Measurements from ENCODE around the gene CBX4. TPM values are rescaled to one million over a fixed set of nuclear protein-coding genes. Genes with fewer than 3 reads are reported as not detected.

CBX4 gene
- total RNA-seq, 6 experiments from 2014 or later, result 8.9 to 21.9 (median 15.1) TPM

GRCh38 chr17:79862771-79863440 is 23.7 kb upstream of the CBX4 start:
- WGBS (ENCODE audit: insufficient coverage, low coverage, low lambda C conversion rate, missing lambda C conversion rate), result 77% methylated on average over 7 of the region's 13 CpGs
- intact Hi-C loops (cut with DNase I), result no loop called here
- no peak for TF ChIP-seq CTCF (IDR thresholded peaks at IDR 0.05)
- no peak for TF ChIP-seq POLR2A (IDR thresholded peaks at IDR 0.05)
- DNase-seq (no peak), ATAC-seq (peak in 1 of 4 donors; percentile 16)
- Histone ChIP-seq H3K4me3 (no peak overlapping the region), H3K27ac (no peak overlapping the region), H3K9me3 (no peaks in the 10 kb centered on the region), H3K36me3 (no peaks in the 10 kb centered on the region), H3K27me3 (no peaks in the 10 kb centered on the region), H3K4me1 (no peaks in the 10 kb centered on the region)

DNA sequence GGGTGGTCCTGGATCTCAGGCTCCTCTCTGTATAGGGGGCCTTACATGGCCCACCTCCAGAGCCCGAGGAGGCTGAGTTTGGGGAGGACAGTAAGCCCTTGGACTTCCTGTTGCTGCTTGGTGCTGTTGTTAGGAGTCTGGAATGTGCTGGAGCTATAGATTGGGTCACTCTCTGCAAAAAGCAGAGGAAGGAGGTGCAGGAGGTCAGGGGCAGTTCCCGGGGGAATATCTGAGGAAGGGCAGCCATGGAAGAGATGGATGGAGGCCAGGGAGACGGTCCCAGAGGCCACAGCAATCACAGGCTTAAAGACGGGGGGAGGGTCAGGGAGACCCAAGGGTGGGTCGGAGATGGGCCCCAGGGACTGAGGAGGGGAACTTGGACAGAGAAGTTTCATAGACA is 23.0 kb upstream of the CBX4 start:
- H3K4me3 ChIP-seq, result no peak overlapping the region
- DNase-seq, result no peak
- no peaks in the 10 kb centered on the region for H3K36me3 ChIP-seq
- no peaks in the 10 kb centered on the region for H3K9me3 ChIP-seq
- no peaks in the 10 kb centered on the region for H3K4me1 ChIP-seq
- ATAC-seq, result peak; percentile 50 to 74 (median 58)
- intact Hi-C loops (cut with DNase I), result no loop called here
- WGBS (ENCODE audit: insufficient coverage, low coverage, low lambda C conversion rate, missing lambda C conversion rate), result 38% methylated on average over 4 of the region's 5 CpGs
- TF ChIP-seq CTCF (IDR thresholded peaks at IDR 0.05), result no peak
- H3K27ac ChIP-seq, result no peak overlapping the region
- no peaks in the 10 kb centered on the region for H3K27me3 ChIP-seq

DNA sequence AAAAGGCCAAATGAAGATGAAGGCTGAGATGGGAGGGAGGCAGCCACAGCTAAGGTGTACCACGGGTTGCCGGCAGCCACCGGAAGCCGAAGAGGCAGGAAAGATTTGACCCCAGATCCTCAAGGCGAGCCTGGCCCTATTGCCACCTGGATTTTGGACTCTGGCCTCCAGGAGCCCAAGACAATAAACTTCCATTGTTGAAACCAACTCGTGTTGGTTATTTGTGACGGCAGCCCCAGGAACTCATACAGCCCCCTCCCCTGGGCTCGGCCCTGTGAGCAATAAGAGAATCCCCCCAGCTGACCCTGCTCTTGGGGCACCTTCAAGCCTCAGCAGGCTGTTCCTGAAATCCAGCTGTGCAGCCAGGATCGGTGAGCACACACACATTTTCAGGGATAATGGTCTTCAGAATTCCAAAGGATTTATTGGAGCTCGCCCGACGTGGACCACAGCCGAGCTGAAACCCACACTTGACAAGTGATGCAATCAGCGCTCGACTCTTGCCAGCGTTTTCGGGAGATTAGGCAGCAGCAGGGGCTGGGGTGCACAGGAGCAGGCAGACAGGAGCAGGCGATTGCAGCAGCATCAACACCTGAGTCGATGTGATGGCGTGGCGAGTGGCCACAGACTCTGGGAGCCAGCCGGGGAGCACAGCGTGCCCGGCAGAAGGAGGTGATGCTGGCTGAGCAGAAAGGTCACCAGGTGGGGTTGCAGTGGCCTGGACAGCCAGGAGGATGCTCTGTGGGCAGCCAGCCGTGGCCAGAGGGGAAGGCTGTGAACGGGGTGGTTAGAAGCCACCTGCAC is 22.4 kb upstream of the CBX4 start:
- Histone ChIP-seq H3K27me3 (no peaks in the 10 kb centered on the region), H3K36me3 (no peaks in the 10 kb centered on the region), H3K9me3 (no peaks in the 10 kb centered on the region), H3K27ac (no peak overlapping the region), H3K4me3 (no peak overlapping the region), H3K4me1 (no peaks in the 10 kb centered on the region)
- TF ChIP-seq CTCF (IDR thresholded peaks at IDR 0.05) (no peak), POLR2A (IDR thresholded peaks at IDR 0.05) (no peak)
- ATAC-seq (peak in 1 of 4 donors; percentile 12), DNase-seq (no peak)
- intact Hi-C loops (cut with DNase I), result no loop called here
- WGBS (ENCODE audit: insufficient coverage, low coverage, low lambda C conversion rate, missing lambda C conversion rate), result 37% methylated on average over 15 of the region's 26 CpGs

- Histone ChIP-seq H3K27ac (no peak overlapping the region), H3K4me3 (no peak overlapping the region), H3K36me3 (no peaks in the 10 kb centered on the region), H3K4me1 (no peaks in the 10 kb centered on the region), H3K27me3 (no peaks in the 10 kb centered on the region), H3K9me3 (no peaks in the 10 kb centered on the region)
- WGBS (ENCODE audit: insufficient coverage, low coverage, low lambda C conversion rate, missing lambda C conversion rate), result 79% methylated on average over 4 of the region's 38 CpGs
- no peak for TF ChIP-seq POLR2A (IDR thresholded peaks at IDR 0.05)
- no peak for TF ChIP-seq CTCF (IDR thresholded peaks at IDR 0.05)
- no peak for DNase-seq
- intact Hi-C loops (cut with DNase I), result no loop called here
- no peak for ATAC-seq
Observed at GRCh38 chr17:79859676-79860615, 20.7 kb upstream of the CBX4 start.

Measured in right lobe of liver (tissue), 6 donors.